Endothelial cell of umbilical vein (primary cell): ENCODE data around the gene RAMACL. TPM values are rescaled to one million over a fixed set of nuclear protein-coding genes. Genes with fewer than 3 reads are reported as not detected.

ENCODE experiments used
- BruUV-seq: library from RNA; stranded (reverse); fragments of 400-500 nt; replicated peaks from 2 replicates; lab custom pipeline; 2021; lab: Mats Ljungman, UMichigan
- CTCF ChIA-PET: fragments of 300-600, 350-600 bp; sonication (Branson Sonifier 250); formaldehyde crosslinking; loops from one replicate; lab custom pipeline; 2021; ENCODE audit warnings: antibody characterized with exemption, inconsistent platforms; lab: Charles Lee
- POLR2A ChIA-PET: fragments of 300-600, 350-600 bp; sonication (Branson Sonifier 250); formaldehyde crosslinking; loops from one replicate; lab custom pipeline; 2021; ENCODE audit warnings: antibody characterized with exemption, inconsistent platforms; lab: Charles Lee
- DNase-seq: peaks from one replicate; pipeline ENCODE4 v3.0.0-alpha.2; 2011; ENCODE audit warnings: low read depth, low spot score
- FAIRE-seq: peaks from 2 replicates; lab custom pipeline; 2011; peaks lifted over from hg19 to GRCh38; lab: Jason Lieb, UNC
- H2AFZ ChIP-seq: 2 replicates; pipeline ENCODE4 v1.6.0; 2012; ENCODE audit warnings: low read depth, low read length, control low read depth, inconsistent platforms
- H3K27ac ChIP-seq: 2 replicates; pipeline ENCODE4 v1.5.1; 2011; ENCODE audit warnings: low read depth, mild to moderate bottlenecking, control low read depth, low read length, moderate library complexity; ENCODE audit not compliant: insufficient read depth
- H3K27me3 ChIP-seq, 2 experiments: 2 replicates each; pipeline versions ENCODE4 v1.6.0 to v1.6.1; 2011; ENCODE audit warnings: low read length in 2 of 2, mixed read lengths in 1 of 2; ENCODE audit not compliant: control insufficient read depth in 2 of 2, insufficient read depth in 2 of 2
- H3K36me3 ChIP-seq, 2 experiments: 2 replicates in 1 of 2; 3 replicates in 1 of 2; pipeline ENCODE4 v1.5.1; 2011; ENCODE audit warnings: low read length in 2 of 2, mild to moderate bottlenecking in 1 of 2, moderate library complexity in 1 of 2; ENCODE audit not compliant: control insufficient read depth in 2 of 2, insufficient read depth in 2 of 2; ENCODE audit errors: extremely low read depth in 1 of 2
- H3K4me1 ChIP-seq: 3 replicates; pipeline ENCODE4 v1.5.1; 2011; ENCODE audit warnings: mild to moderate bottlenecking, low read length; ENCODE audit not compliant: control insufficient read depth, insufficient read depth; ENCODE audit errors: extremely low read depth
- H3K4me2 ChIP-seq: 2 replicates; pipeline ENCODE4 v1.6.1; 2011; ENCODE audit warnings: low read length, control low read depth, mixed read lengths; ENCODE audit not compliant: insufficient read depth
- H3K4me3 ChIP-seq, 3 experiments: fragments of 200-600 bp in 1 of 3; sonication (generic), shearing (Covaris generic) in 1 of 3; replicated peaks in 1 of 3; 2 replicates each; pipeline ENCODE4 v1.5.1; 2011 to 2016; ENCODE audit warnings: control low read depth in 3 of 3, low read length in 3 of 3, mild to moderate bottlenecking in 2 of 3, inconsistent platforms in 1 of 3, low read depth in 1 of 3, moderate library complexity in 1 of 3; ENCODE audit not compliant: insufficient read depth in 1 of 3
- H3K79me2 ChIP-seq: 2 replicates; pipeline ENCODE4 v1.6.0; 2012; ENCODE audit warnings: low read length, inconsistent platforms; ENCODE audit not compliant: control insufficient read depth, insufficient read depth
- H3K9ac ChIP-seq: replicated peaks from 2 replicates; pipeline ENCODE3; 2011; ENCODE audit warnings: low read length, control low read depth; ENCODE audit not compliant: insufficient read depth; ENCODE audit errors: extremely low read depth
- H3K9me1 ChIP-seq: replicated peaks from 3 replicates; pipeline ENCODE4 v1.6.0; 2011; ENCODE audit warnings: mild to moderate bottlenecking, low read length; ENCODE audit not compliant: control insufficient read depth, insufficient read depth; ENCODE audit errors: extremely low read depth
- H3K9me3 ChIP-seq: replicated peaks from 2 replicates; pipeline ENCODE4 v1.5.1; 2012; ENCODE audit warnings: low read length, inconsistent platforms; ENCODE audit not compliant: control insufficient read depth, insufficient read depth
- H4K20me1 ChIP-seq: replicated peaks from 2 replicates; pipeline ENCODE3; 2011; ENCODE audit warnings: mild to moderate bottlenecking, low read length; ENCODE audit not compliant: control insufficient read depth, insufficient read depth; ENCODE audit errors: extremely low read depth
- CTCF ChIP-seq, 2 donors: IDR thresholded peaks; 1 replicate in 1 of 2; 2 replicates in 1 of 2; pipeline ENCODE4 v1.5.1; 2011; ENCODE audit warnings: low read length in 2 of 2, mild to moderate bottlenecking in 2 of 2, moderate library complexity in 2 of 2, control low read depth in 1 of 2, inconsistent platforms in 1 of 2, low read depth in 1 of 2; ENCODE audit not compliant: insufficient read depth in 1 of 2; ENCODE audit errors: extremely low read depth in 1 of 2
- EZH2 ChIP-seq: IDR thresholded peaks from 2 replicates; pipeline ENCODE4 v1.6.1; 2012; ENCODE audit warnings: borderline replicate concordance, low read depth, mild to moderate bottlenecking, moderate library complexity, low read length, inconsistent platforms; ENCODE audit not compliant: severe bottlenecking
- FOS ChIP-seq: IDR thresholded peaks from 2 replicates; pipeline ENCODE4 v1.6.1; 2011; ENCODE audit warnings: mild to moderate bottlenecking, low read length, moderate library complexity, borderline replicate concordance; ENCODE audit not compliant: insufficient read depth
- GATA2 ChIP-seq: IDR thresholded peaks from 2 replicates; pipeline ENCODE4 v1.7.0; 2011; ENCODE audit warnings: low read depth, mild to moderate bottlenecking, moderate library complexity, mixed read lengths, low read length; ENCODE audit not compliant: insufficient read length, insufficient read depth
- JUN ChIP-seq: IDR thresholded peaks from 2 replicates; pipeline ENCODE4 v1.6.1; 2011; ENCODE audit warnings: borderline replicate concordance, low read depth; ENCODE audit not compliant: insufficient read length, insufficient read depth
- MYC ChIP-seq: IDR thresholded peaks from one replicate; pipeline ENCODE4 v1.6.1; 2011; ENCODE audit warnings: mild to moderate bottlenecking, low read depth, low read length
- POLR2A ChIP-seq: IDR thresholded peaks from 2 replicates; pipeline ENCODE4 v1.6.1; 2012; ENCODE audit warnings: low read depth, mild to moderate bottlenecking, control low read depth, low read length
- POLR2AphosphoS5 ChIP-seq: IDR thresholded peaks from 2 replicates; pipeline ENCODE4 v1.6.1; 2012; ENCODE audit warnings: low read depth, mild to moderate bottlenecking, control low read depth, low read length, moderate library complexity; ENCODE audit not compliant: insufficient read depth
- dilution Hi-C: fragments of 300-500 bp; cut with MboI; formaldehyde crosslinking; loops from one replicate; pipeline ENCODE4 v1.15.0; 2019; ENCODE audit warnings: low sequenced_read_pairs; ENCODE audit not compliant: extremely low pct_ligation_motif_present
- intact Hi-C: fragments of 100-400 bp; cut with micrococcal nuclease; formaldehyde crosslinking; loops from one replicate; pipeline ENCODE4 v1.10.0; 2022
- polyA plus RNA-seq, 4 experiments: library from polyadenylated mRNA; depleted of rRNA in 3 of 4; stranded (reverse) in 3 of 4; unstranded in 1 of 4; fragments of >200 nt; gene quantifications; 2 replicates each; pipeline versions ENCODE4 v1.2.1 to v1.2.3, GENCODE V29; 2011 to 2012; ENCODE audit warnings: missing spikeins in 1 of 4
- total RNA-seq: library from RNA; stranded (reverse); gene quantifications from 2 replicates; pipeline ENCODE4 v1.2.3, GENCODE V29; 2021
- TF ChIP-seq, protein P1 (sequence below): IDR thresholded peaks from 2 replicates; pipeline ENCODE4 v1.6.1; 2011; ENCODE audit not compliant: insufficient read depth, insufficient read length

The RAMACL gene
- total and polyA plus RNA-seq, 2 donors (not counting 3 experiments of a cell fraction or from before 2014, with no cell fraction given), result 0.17 to 5.3 TPM

DNA sequence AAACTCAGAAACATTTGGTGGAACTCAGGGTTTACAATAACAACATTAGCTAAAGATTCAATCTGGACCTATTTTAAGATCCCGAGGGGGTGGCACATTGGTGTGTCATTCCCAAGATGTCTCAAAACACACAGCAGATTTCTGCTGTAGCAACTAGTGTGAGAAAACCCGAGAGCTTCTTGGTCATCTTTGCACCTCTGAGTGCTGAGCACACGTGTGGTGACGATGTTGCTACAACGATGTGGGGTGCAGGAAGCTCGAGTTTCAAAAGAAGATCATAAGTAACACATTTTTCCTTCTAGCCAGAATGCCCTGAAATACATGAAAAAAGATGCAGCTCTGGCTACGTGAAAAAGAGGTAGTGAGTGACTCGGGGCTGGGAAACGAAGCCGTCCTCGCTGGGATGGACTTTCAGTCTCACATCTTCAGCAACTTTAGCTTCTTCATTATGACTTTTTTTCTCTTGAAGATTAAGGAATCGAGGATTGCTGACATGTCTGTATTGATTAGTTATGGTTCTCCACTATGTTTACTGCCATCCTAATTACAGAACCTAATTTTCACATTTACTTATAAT lies 1.5 kb downstream of the RAMACL start:
- DNase-seq (no peak), FAIRE-seq (no peak)
- Histone ChIP-seq H3K36me3 (no peaks in the 10 kb centered on the region), H3K27ac (no peak overlapping the region), H3K27me3 (no peaks in the 10 kb centered on the region), H2AFZ (no peak overlapping the region), H3K4me1 (peaks cover 28% of the 10 kb centered on the region), H3K79me2 (peaks cover 3% of the 10 kb centered on the region), H4K20me1 (no peaks in the 10 kb centered on the region), H3K4me3 (no peak overlapping the region), H3K4me2 (no peak overlapping the region), H3K9ac (no peak overlapping the region), H3K9me1 (no peaks in the 10 kb centered on the region), H3K9me3 (no peaks in the 10 kb centered on the region)
- dilution Hi-C loops, result no loop called here
- ChIA-PET POLR2A (no interaction called here), CTCF (interaction anchor here (0.9 to 1.2 kb wide), 3 partner anchors 18 to 49 kb away, joined by 3 to 5 read pairs (median 4); no protein-coding TSS in a partner anchor)
- TF ChIP-seq GATA2 (no peak), POLR2A (no peak), JUN (no peak), FOS (no peak), MYC (no peak), POLR2AphosphoS5 (no peak), EZH2 (no peak), CTCF (IDR thresholded peaks at IDR 0.05; ENCODE audit: extremely low read depth in 1 of 2, insufficient read depth in 1 of 2, low read depth in 1 of 2, low read length in 2 of 2) (no peak)
- TF ChIP-seq, protein P1, sequence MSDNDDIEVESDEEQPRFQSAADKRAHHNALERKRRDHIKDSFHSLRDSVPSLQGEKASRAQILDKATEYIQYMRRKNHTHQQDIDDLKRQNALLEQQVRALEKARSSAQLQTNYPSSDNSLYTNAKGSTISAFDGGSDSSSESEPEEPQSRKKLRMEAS, result no peak
- intact Hi-C loops, result loop anchor here (5.0 kb wide), 1 partner anchor 42 kb away; the partner anchor contains the start of gene RPS6KA2
- BruUV-seq, result no TSS peak
